HepG2 (cell line): ENCODE measurements around the gene CPEB3. TPM values are rescaled to one million over a fixed set of nuclear protein-coding genes. Genes with fewer than 3 reads are reported as not detected.

Source experiments
- ATAC-seq: fragments of 200-7000 bp; cut with Tn5 transposase; 3 replicates; pipeline ENCODE4 v1.9.1; 2020; ENCODE audit warnings: mild to moderate bottlenecking, moderate library complexity
- BruUV-seq: library from RNA; stranded (reverse); fragments of 400-500 nt; replicated peaks from 2 replicates; lab custom pipeline; 2021; lab: Mats Ljungman, UMichigan
- CTCF ChIA-PET: fragments of 300-600 bp; formaldehyde crosslinking; extraction: SDS; loops from one replicate; lab custom pipeline; 2021; ENCODE audit warnings: low total read pairs, inconsistent platforms, low intra/inter-chr PET ratio; lab: Yijun Ruan, JAX
- POLR2A ChIA-PET: fragments of 350-600 bp; sonication (Branson Sonifier 250); formaldehyde crosslinking; loops from one replicate; lab custom pipeline; 2020; ENCODE audit warnings: antibody characterized with exemption, inconsistent platforms; lab: Yijun Ruan, JAX
- DNase-seq: peaks from one replicate; pipeline ENCODE4 v3.0.0-alpha.2; 2015; ENCODE audit warnings: low spot score
- FAIRE-seq: peaks from 3 replicates; lab custom pipeline; 2011; peaks lifted over from hg19 to GRCh38; lab: Jason Lieb, UNC
- H2AFZ ChIP-seq: one replicate; pipeline ENCODE4 v1.6.1; 2011; ENCODE audit warnings: low read length, inconsistent platforms
- H3K27ac ChIP-seq: fragments of 300-600 bp; 3 replicates; pipeline ENCODE4 v1.8.0; 2011; ENCODE audit warnings: mixed run types, mild to moderate bottlenecking, mixed read lengths, low read length, inconsistent platforms; ENCODE audit not compliant: insufficient read depth; ENCODE audit errors: extremely low read length
- H3K27me3 ChIP-seq, 2 experiments: fragments of 200-600 bp in 1 of 2; 2 replicates in 1 of 2; 3 replicates in 1 of 2; pipeline versions ENCODE4 v1.6.0 to v1.8.0; 2011; ENCODE audit warnings: low read length in 2 of 2, mild to moderate bottlenecking in 2 of 2, moderate library complexity in 2 of 2, inconsistent platforms in 1 of 2; ENCODE audit not compliant: insufficient read depth in 2 of 2, control insufficient read depth in 1 of 2
- H3K36me3 ChIP-seq, 2 experiments: fragments of 200-600 bp in 1 of 2; replicated peaks in 1 of 2; 2 replicates in 1 of 2; 3 replicates in 1 of 2; pipeline versions ENCODE4 v1.5.1 to v1.8.0; 2011; ENCODE audit warnings: low read length in 2 of 2, inconsistent platforms in 1 of 2; ENCODE audit not compliant: insufficient read depth in 2 of 2, control insufficient read depth in 1 of 2
- H3K4me1 ChIP-seq: 2 replicates; pipeline ENCODE4 v1.5.1; 2012; ENCODE audit warnings: low read length, inconsistent platforms; ENCODE audit not compliant: insufficient read depth
- H3K4me2 ChIP-seq: 2 replicates; pipeline ENCODE4 v1.6.0; 2011; ENCODE audit warnings: low read depth, low read length, inconsistent platforms
- H3K4me3 ChIP-seq, 3 experiments: fragments of 200-600 bp in 1 of 3; sonication (generic), shearing (Covaris generic) in 1 of 3; replicated peaks in 1 of 3; 2 replicates each; pipeline ENCODE4 v1.5.1; 2011 to 2016; ENCODE audit warnings: low read length in 3 of 3, inconsistent platforms in 2 of 3, low read depth in 2 of 3, mild to moderate bottlenecking in 2 of 3, control low read depth in 1 of 3, mixed read lengths in 1 of 3; ENCODE audit not compliant: insufficient read depth in 1 of 3
- H3K79me2 ChIP-seq: one replicate; pipeline ENCODE4 v1.6.1; 2011; ENCODE audit warnings: low read length, inconsistent platforms; ENCODE audit not compliant: insufficient read depth
- H3K9ac ChIP-seq: 2 replicates; pipeline ENCODE4 v1.6.0; 2011; ENCODE audit warnings: mild to moderate bottlenecking, low read depth, low read length, inconsistent platforms; ENCODE audit not compliant: insufficient read depth
- H3K9me3 ChIP-seq: 2 replicates; pipeline ENCODE4 v1.5.1; 2012; ENCODE audit warnings: mild to moderate bottlenecking, low read length
- H4K20me1 ChIP-seq: 2 replicates; pipeline ENCODE4 v1.6.0; 2011; ENCODE audit warnings: inconsistent platforms, mild to moderate bottlenecking, low read length, moderate library complexity; ENCODE audit not compliant: insufficient read depth
- AHR ChIP-seq: IDR thresholded peaks from 2 replicates; pipeline ENCODE4 v1.6.1; 2018; ENCODE audit warnings: missing genetic modification reagents, missing compliant biosample characterization
- ARNT ChIP-seq: fragments of 450-650 bp; IDR thresholded peaks from 2 replicates; pipeline ENCODE4 v1.6.1; 2017
- ATRX ChIP-seq: sonication (generic); formaldehyde crosslinking; IDR thresholded peaks from 2 replicates; pipeline ENCODE4 v1.4.0; 2020; ENCODE audit warnings: missing genetic modification reagents, borderline replicate concordance
- CCDC6 ChIP-seq: sonication (generic); formaldehyde crosslinking; IDR thresholded peaks from 2 replicates; pipeline ENCODE4 v1.8.1; 2022; ENCODE audit warnings: mild to moderate bottlenecking, missing genetic modification reagents, moderate library complexity
- DMAP1 ChIP-seq: IDR thresholded peaks from 2 replicates; pipeline ENCODE4 v1.6.1; 2016
- FOXK1 ChIP-seq: sonication (generic); formaldehyde crosslinking; IDR thresholded peaks from 2 replicates; pipeline ENCODE4 v1.4.0; 2020; ENCODE audit warnings: low read depth, missing genetic modification reagents, borderline replicate concordance
- GATAD1 ChIP-seq: IDR thresholded peaks from 2 replicates; pipeline ENCODE4 v1.6.1; 2016; ENCODE audit warnings: missing genetic modification reagents, missing compliant biosample characterization
- JUN ChIP-seq: sonication (generic); formaldehyde crosslinking; IDR thresholded peaks from 2 replicates; pipeline ENCODE4 v1.4.0; 2020; ENCODE audit warnings: mild to moderate bottlenecking, missing genetic modification reagents
- KDM1A ChIP-seq: IDR thresholded peaks from 2 replicates; pipeline ENCODE4 v1.6.1; 2016; ENCODE audit warnings: missing compliant biosample characterization
- PHB2 ChIP-seq: fragments of 450-650 bp; IDR thresholded peaks from 2 replicates; pipeline ENCODE4 v1.6.1; 2018; ENCODE audit not compliant: partially characterized antibody
- RAD21 ChIP-seq: fragments of 450-650 bp; formaldehyde crosslinking; IDR thresholded peaks from 2 replicates; pipeline ENCODE4 v1.5.0; 2020; ENCODE audit warnings: mild to moderate bottlenecking
- RELA ChIP-seq: sonication (generic); formaldehyde crosslinking; IDR thresholded peaks from 2 replicates; pipeline ENCODE4 v1.4.0; 2020; ENCODE audit warnings: missing genetic modification reagents
- REPIN1 ChIP-seq: sonication (generic); formaldehyde crosslinking; IDR thresholded peaks from 2 replicates; pipeline ENCODE4 v1.8.0; 2022; ENCODE audit warnings: missing genetic modification reagents, low read depth, mild to moderate bottlenecking, borderline replicate concordance
- YY1 ChIP-seq: IDR thresholded peaks from 2 replicates; pipeline ENCODE4 v1.6.1; 2011; ENCODE audit warnings: low read length, low read depth, moderate library complexity, mild to moderate bottlenecking; ENCODE audit not compliant: insufficient read depth, insufficient replicate concordance
- ZFP90 ChIP-seq: sonication (generic); formaldehyde crosslinking; IDR thresholded peaks from 2 replicates; pipeline ENCODE4 v1.8.0; 2022; ENCODE audit warnings: missing genetic modification reagents, mild to moderate bottlenecking, inconsistent platforms, borderline replicate concordance
- ZNF234 ChIP-seq: sonication (generic); formaldehyde crosslinking; conservative IDR thresholded peaks from 2 replicates; pipeline ENCODE4 v1.5.1; 2020; ENCODE audit warnings: mild to moderate bottlenecking, missing genetic modification reagents
- ZNF546 ChIP-seq: sonication (generic); formaldehyde crosslinking; conservative IDR thresholded peaks from 2 replicates; pipeline ENCODE4 v1.8.1; 2023; ENCODE audit warnings: mild to moderate bottlenecking, missing genetic modification reagents
- ZNF749 ChIP-seq: sonication (generic); formaldehyde crosslinking; IDR thresholded peaks from 2 replicates; pipeline ENCODE4 v1.8.0; 2022; ENCODE audit warnings: mild to moderate bottlenecking, missing genetic modification reagents, moderate library complexity, borderline replicate concordance
- ZNF782 ChIP-seq: sonication (generic); formaldehyde crosslinking; IDR thresholded peaks from 2 replicates; pipeline ENCODE4 v1.4.0; 2020; ENCODE audit warnings: missing genetic modification reagents, mild to moderate bottlenecking, borderline replicate concordance
- WGBS: methylation state at CpG from one replicate; pipeline ENCODE4 v1.1.6; 2017; ENCODE audit warnings: low lambda C conversion rate; 5-methylcytosine and 5-hydroxymethylcytosine counted together
- in situ Hi-C: cut with HindIII; loops from 2 replicates; pipeline ENCODE4 v1.10.0; 2017; ENCODE audit warnings: low pct_unique_long_range_greater_than_20kb; ENCODE audit not compliant: extremely low pct_ligation_motif_present
- intact Hi-C: fragments of 100-400 bp; cut with micrococcal nuclease; formaldehyde crosslinking; loops from one replicate; pipeline ENCODE4 v1.10.0; 2022; ENCODE audit not compliant: unreplicated experiment
- polyA plus RNA-seq, 8 experiments: library from polyadenylated mRNA; depleted of rRNA in 3 of 8; stranded (reverse) in 7 of 8; unstranded in 1 of 8; fragments of >200 nt; fragmentation: Illumina TruSeq in 4 of 8; extraction: Trizol in 4 of 8; gene quantifications; 2 replicates each; pipeline versions ENCODE4 v1.2.1 to v1.2.3, GENCODE V29; 2011 to 2016; ENCODE audit warnings: low read depth in 4 of 8, missing spikeins in 1 of 8, mixed read lengths in 1 of 8; ENCODE audit not compliant: insufficient read depth in 1 of 8
- total RNA-seq, 5 experiments: library from RNA; depleted of rRNA; stranded (reverse); fragments of >200 nt; fragmentation: Illumina TruSeq; extraction: Trizol; gene quantifications; 2 replicates each; pipeline ENCODE4 v1.2.3, GENCODE V29; 2016; ENCODE audit warnings: low read depth in 1 of 5
- TF ChIP-seq, protein P1 (sequence below): sonication (generic); formaldehyde crosslinking; IDR thresholded peaks from 2 replicates; pipeline ENCODE4 v1.4.0; 2020; ENCODE audit warnings: mild to moderate bottlenecking, missing genetic modification reagents

Gene CPEB3
- total and polyA plus RNA-seq, 2 of the 13 experiments (the other 11 are each of a cell fraction or from before 2014, with no cell fraction given) = 0.66 to 0.70 TPM

DNA sequence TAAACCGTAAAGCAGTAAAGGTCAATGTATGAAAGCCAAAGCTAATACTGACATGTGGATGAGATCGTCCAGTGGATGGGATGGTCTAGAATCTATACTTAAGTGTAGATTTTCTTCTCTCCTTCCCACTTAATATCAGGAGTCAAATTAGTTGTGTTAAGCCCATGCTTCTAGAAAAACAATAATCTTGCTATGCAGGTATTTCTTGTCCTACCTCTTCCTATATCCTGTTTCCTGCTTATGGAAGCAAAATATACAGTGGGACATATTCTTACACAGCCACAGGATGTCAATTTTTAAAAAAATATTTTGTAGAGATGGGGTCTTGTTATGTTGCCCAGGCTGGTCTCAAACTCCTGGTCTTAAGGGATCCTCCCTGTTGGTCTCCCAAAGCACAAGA, 27.5 kb downstream of the CPEB3 start:
- in situ Hi-C loops (no loop called here), intact Hi-C loops (no loop called here)
- Histone ChIP-seq H3K4me3 (no peak overlapping the region), H4K20me1 (no peaks in the 10 kb centered on the region), H3K79me2 (no peaks in the 10 kb centered on the region), H3K9ac (no peak overlapping the region), H2AFZ (no peak overlapping the region), H3K4me2 (no peak overlapping the region), H3K36me3 (no peaks in the 10 kb centered on the region), H3K27me3 (no peaks in the 10 kb centered on the region), H3K9me3 (no peaks in the 10 kb centered on the region), H3K27ac (no peak overlapping the region), H3K4me1 (no peaks in the 10 kb centered on the region)
- TF ChIP-seq REPIN1 (no peak), ZNF782 (no peak)
- TF ChIP-seq, protein P1, sequence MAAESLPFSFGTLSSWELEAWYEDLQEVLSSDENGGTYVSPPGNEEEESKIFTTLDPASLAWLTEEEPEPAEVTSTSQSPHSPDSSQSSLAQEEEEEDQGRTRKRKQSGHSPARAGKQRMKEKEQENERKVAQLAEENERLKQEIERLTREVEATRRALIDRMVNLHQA (CRISPR knock-in tag) = no peak
- ATAC-seq (no peak), DNase-seq (no peak), FAIRE-seq (no peak)
- 97% methylated on average over 2 of the region's 2 CpGs for WGBS
- ChIA-PET CTCF (no interaction called here), POLR2A (no interaction called here)
- BruUV-seq = no TSS peak

DNA sequence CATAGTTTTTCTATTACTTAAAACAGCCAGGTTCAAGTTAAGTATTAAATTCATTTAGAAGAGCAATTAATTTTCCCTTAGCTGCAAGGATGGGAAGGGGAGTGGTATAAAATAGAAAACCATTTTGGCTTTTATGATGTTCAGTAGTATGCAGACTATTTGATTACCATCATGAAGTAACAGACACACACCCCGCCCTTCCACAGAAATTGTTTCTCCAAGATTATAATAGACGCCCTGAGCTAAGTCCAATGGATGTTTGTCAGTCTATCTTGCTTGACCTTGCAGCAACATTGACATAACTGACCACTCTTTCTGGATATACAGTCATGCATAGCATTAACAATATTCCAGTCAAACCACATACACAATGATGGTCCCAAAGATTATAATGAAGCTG, 42.3 kb downstream of the CPEB3 start:
- FAIRE-seq (no peak), ATAC-seq (no peak), DNase-seq (no peak)
- H4K20me1 ChIP-seq = no peaks in the 10 kb centered on the region
- intact Hi-C loops (no loop called here), in situ Hi-C loops (no loop called here)
- TF ChIP-seq ARNT (no peak), KDM1A (CRISPR knock-in tag) (no peak), PHB2 (no peak), AHR (no peak), ATRX (CRISPR knock-in tag) (no peak), YY1 (no peak), FOXK1 (CRISPR knock-in tag) (no peak), ZFP90 (no peak), GATAD1 (CRISPR knock-in tag) (no peak), CCDC6 (CRISPR knock-in tag) (no peak), DMAP1 (CRISPR knock-in tag) (no peak), ZNF749 (CRISPR knock-in tag) (no peak), RAD21 (CRISPR knock-in tag) (no peak), JUN (CRISPR knock-in tag) (no peak), ZNF234 (no peak), RELA (CRISPR knock-in tag) (no peak), ZNF546 (CRISPR knock-in tag) (no peak)
- POLR2A ChIA-PET = no interaction called here
- no peak overlapping the region for H3K27ac ChIP-seq
- H3K27me3 ChIP-seq = no peaks in the 10 kb centered on the region
- no peaks in the 10 kb centered on the region for H3K9me3 ChIP-seq
- no TSS peak for BruUV-seq
- 93% methylated on average over 2 of the region's 2 CpGs for WGBS
- CTCF ChIA-PET = no interaction called here
- H3K9ac ChIP-seq = no peak overlapping the region
- H3K36me3 ChIP-seq = no peaks in the 10 kb centered on the region
- no peak overlapping the region for H3K4me2 ChIP-seq
- H3K4me3 ChIP-seq = no peak overlapping the region
- no peaks in the 10 kb centered on the region for H3K79me2 ChIP-seq
- no peak overlapping the region for H2AFZ ChIP-seq
- no peaks in the 10 kb centered on the region for H3K4me1 ChIP-seq
